Liver (tissue), 9 donors: ENCODE data around the gene THEM4. TPM values are rescaled to one million over a fixed set of nuclear protein-coding genes. Genes with fewer than 3 reads are reported as not detected.

Source experiments
- DNase-seq: peaks from one replicate; pipeline ENCODE4 v3.0.0-alpha.2; 2017; ENCODE audit warnings: low spot score
- H3K27ac ChIP-seq, 2 donors: one replicate each; pipeline ENCODE4 v1.7.0; 2013; ENCODE audit warnings: inconsistent platforms in 2 of 2, low read length in 2 of 2, control low read depth in 1 of 2, low read depth in 1 of 2, mild to moderate bottlenecking in 1 of 2
- H3K27me3 ChIP-seq, 4 donors: one replicate each; pipeline versions ENCODE4 v1.6.1 to v1.7.0; 2013; ENCODE audit warnings: low read length in 3 of 4, inconsistent platforms in 1 of 4, mild to moderate bottlenecking in 1 of 4, moderate library complexity in 1 of 4; ENCODE audit not compliant: control insufficient read depth in 4 of 4, insufficient read depth in 4 of 4
- H3K36me3 ChIP-seq, 4 donors: one replicate each; pipeline versions ENCODE4 v1.6.1 to v1.7.0; 2013; ENCODE audit warnings: low read length in 3 of 4, mild to moderate bottlenecking in 3 of 4, low read depth in 1 of 4, moderate library complexity in 1 of 4; ENCODE audit not compliant: control insufficient read depth in 4 of 4, insufficient read depth in 3 of 4
- H3K4me1 ChIP-seq, 4 donors: one replicate each; pipeline versions ENCODE4 v1.6.1 to v1.7.0; 2013; ENCODE audit warnings: low read length in 3 of 4, mild to moderate bottlenecking in 3 of 4, moderate library complexity in 1 of 4; ENCODE audit not compliant: control insufficient read depth in 4 of 4, insufficient read depth in 4 of 4
- H3K4me3 ChIP-seq, 3 donors: one replicate each; pipeline versions ENCODE4 v1.6.1 to v1.7.0; 2013; ENCODE audit warnings: low read length in 3 of 3, control low read depth in 1 of 3, low read depth in 1 of 3, mild to moderate bottlenecking in 1 of 3
- H3K9ac ChIP-seq, 2 donors: one replicate each; pipeline ENCODE4 v1.7.0; 2013; ENCODE audit warnings: low read length in 2 of 2, mild to moderate bottlenecking in 2 of 2, moderate library complexity in 2 of 2, control low read depth in 1 of 2, low read depth in 1 of 2
- H3K9me3 ChIP-seq, 4 donors: one replicate each; pipeline versions ENCODE4 v1.6.1 to v1.7.0; 2013; ENCODE audit warnings: low read length in 3 of 4; ENCODE audit not compliant: control insufficient read depth in 4 of 4
- ATF3 ChIP-seq: IDR thresholded peaks from 2 replicates; pipeline ENCODE4 v1.6.1; 2016; ENCODE audit warnings: antibody characterized with exemption
- EGR1 ChIP-seq, 2 donors: IDR thresholded peaks; 2 replicates each; pipeline ENCODE4 v1.6.1; 2016 to 2018; ENCODE audit warnings: antibody characterized with exemption in 2 of 2, low read depth in 2 of 2
- FOXA1 ChIP-seq: IDR thresholded peaks from 2 replicates; pipeline ENCODE4 v1.6.1; 2016; ENCODE audit warnings: antibody characterized with exemption
- FOXA2 ChIP-seq: IDR thresholded peaks from 2 replicates; pipeline ENCODE4 v1.6.1; 2016; ENCODE audit warnings: antibody characterized with exemption
- GABPA ChIP-seq, 2 donors: IDR thresholded peaks in 1 of 2; conservative IDR thresholded peaks in 1 of 2; 2 replicates each; pipeline ENCODE4 v1.6.1; 2016; ENCODE audit warnings: antibody characterized with exemption in 2 of 2, mild to moderate bottlenecking in 1 of 2, moderate library complexity in 1 of 2
- HNF4A ChIP-seq, 2 donors: conservative IDR thresholded peaks; 2 replicates each; pipeline ENCODE4 v1.6.1; 2016; ENCODE audit warnings: antibody characterized with exemption in 2 of 2, mild to moderate bottlenecking in 2 of 2
- HNF4G ChIP-seq: IDR thresholded peaks from 2 replicates; pipeline ENCODE4 v1.6.1; 2016; ENCODE audit warnings: antibody characterized with exemption
- JUND ChIP-seq, 2 donors: IDR thresholded peaks; 2 replicates each; pipeline ENCODE4 v1.6.1; 2016; ENCODE audit warnings: antibody characterized with exemption in 2 of 2
- NR2F2 ChIP-seq: IDR thresholded peaks from 2 replicates; pipeline ENCODE4 v1.6.1; 2016; ENCODE audit warnings: antibody characterized with exemption
- RAD21 ChIP-seq, 2 donors: IDR thresholded peaks; 2 replicates each; pipeline ENCODE4 v1.6.1; 2016; ENCODE audit warnings: antibody characterized with exemption in 2 of 2, mild to moderate bottlenecking in 2 of 2
- RXRA ChIP-seq, 2 donors: IDR thresholded peaks; 2 replicates each; pipeline ENCODE4 v1.6.1; 2017 to 2018; ENCODE audit warnings: antibody characterized with exemption in 2 of 2, mild to moderate bottlenecking in 1 of 2
- SP1 ChIP-seq: IDR thresholded peaks from 2 replicates; pipeline ENCODE4 v1.6.1; 2018; ENCODE audit warnings: antibody characterized with exemption, mild to moderate bottlenecking
- TAF1 ChIP-seq: conservative IDR thresholded peaks from 2 replicates; pipeline ENCODE4 v1.6.1; 2016; ENCODE audit warnings: antibody characterized with exemption, mild to moderate bottlenecking
- YY1 ChIP-seq: IDR thresholded peaks from 2 replicates; pipeline ENCODE4 v1.6.1; 2016; ENCODE audit warnings: antibody characterized with exemption, mild to moderate bottlenecking
- WGBS: extraction: QIAGEN DNeasy Blood & Tissue Kit; methylation state at CpG from one replicate; pipeline ENCODE4 v1.1.7; 2013; 5-methylcytosine and 5-hydroxymethylcytosine counted together
- polyA plus RNA-seq, 2 donors: library from polyadenylated mRNA; stranded (reverse) in 1 of 2; unstranded in 1 of 2; fragments of 200-250 nt in 1 of 2; fragments of >200 nt in 1 of 2; fragmentation: Nextera tagmentation in 1 of 2; extraction: Ambion mirVana in 1 of 2; gene quantifications; one replicate each; pipeline versions ENCODE4 v1.2.1 to v1.2.3, GENCODE V29; 2013 to 2015
- total RNA-seq, 2 donors: library from RNA; depleted of rRNA; stranded (reverse); fragments of >200 nt; gene quantifications; one replicate each; pipeline ENCODE4 v1.2.3, GENCODE V29; 2014
- TF ChIP-seq, protein P1 (sequence below): IDR thresholded peaks from 2 replicates; pipeline ENCODE4 v1.6.1; 2016; ENCODE audit warnings: antibody characterized with exemption, mild to moderate bottlenecking
- TF ChIP-seq, protein P2 (sequence below): IDR thresholded peaks from 2 replicates; pipeline ENCODE4 v1.6.1; 2016; ENCODE audit warnings: antibody characterized with exemption
- TF ChIP-seq, protein P3 (sequence below): IDR thresholded peaks from 2 replicates; pipeline ENCODE4 v1.6.1; 2016; ENCODE audit warnings: antibody characterized with exemption
- TF ChIP-seq, protein P4 (sequence below): fragments of 150-350 bp; IDR thresholded peaks from 2 replicates; pipeline ENCODE4 v1.5.1; 2017; ENCODE audit warnings: improper control_type of control experiment, low read depth, low read length; ENCODE audit not compliant: missing input control
- donor health status: healthy.
- donor health status: healthy.
- donor health status: healthy.
- donor health status: healthy.
- donor health status: healthy.

Gene THEM4
- total and polyA plus RNA-seq, 4 donors = 6.1 to 16.2 (median 9.8) TPM

- TF ChIP-seq, protein P1, sequence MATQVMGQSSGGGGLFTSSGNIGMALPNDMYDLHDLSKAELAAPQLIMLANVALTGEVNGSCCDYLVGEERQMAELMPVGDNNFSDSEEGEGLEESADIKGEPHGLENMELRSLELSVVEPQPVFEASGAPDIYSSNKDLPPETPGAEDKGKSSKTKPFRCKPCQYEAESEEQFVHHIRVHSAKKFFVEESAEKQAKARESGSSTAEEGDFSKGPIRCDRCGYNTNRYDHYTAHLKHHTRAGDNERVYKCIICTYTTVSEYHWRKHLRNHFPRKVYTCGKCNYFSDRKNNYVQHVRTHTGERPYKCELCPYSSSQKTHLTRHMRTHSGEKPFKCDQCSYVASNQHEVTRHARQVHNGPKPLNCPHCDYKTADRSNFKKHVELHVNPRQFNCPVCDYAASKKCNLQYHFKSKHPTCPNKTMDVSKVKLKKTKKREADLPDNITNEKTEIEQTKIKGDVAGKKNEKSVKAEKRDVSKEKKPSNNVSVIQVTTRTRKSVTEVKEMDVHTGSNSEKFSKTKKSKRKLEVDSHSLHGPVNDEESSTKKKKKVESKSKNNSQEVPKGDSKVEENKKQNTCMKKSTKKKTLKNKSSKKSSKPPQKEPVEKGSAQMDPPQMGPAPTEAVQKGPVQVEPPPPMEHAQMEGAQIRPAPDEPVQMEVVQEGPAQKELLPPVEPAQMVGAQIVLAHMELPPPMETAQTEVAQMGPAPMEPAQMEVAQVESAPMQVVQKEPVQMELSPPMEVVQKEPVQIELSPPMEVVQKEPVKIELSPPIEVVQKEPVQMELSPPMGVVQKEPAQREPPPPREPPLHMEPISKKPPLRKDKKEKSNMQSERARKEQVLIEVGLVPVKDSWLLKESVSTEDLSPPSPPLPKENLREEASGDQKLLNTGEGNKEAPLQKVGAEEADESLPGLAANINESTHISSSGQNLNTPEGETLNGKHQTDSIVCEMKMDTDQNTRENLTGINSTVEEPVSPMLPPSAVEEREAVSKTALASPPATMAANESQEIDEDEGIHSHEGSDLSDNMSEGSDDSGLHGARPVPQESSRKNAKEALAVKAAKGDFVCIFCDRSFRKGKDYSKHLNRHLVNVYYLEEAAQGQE = no peak
- no peak for TF ChIP-seq SP1
- TF ChIP-seq, protein P2, sequence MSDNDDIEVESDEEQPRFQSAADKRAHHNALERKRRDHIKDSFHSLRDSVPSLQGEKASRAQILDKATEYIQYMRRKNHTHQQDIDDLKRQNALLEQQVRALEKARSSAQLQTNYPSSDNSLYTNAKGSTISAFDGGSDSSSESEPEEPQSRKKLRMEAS = no peak
- no peak for TF ChIP-seq EGR1 (IDR thresholded peaks at IDR 0.05; ENCODE audit: low read depth in 2 of 2)
- no peak for TF ChIP-seq HNF4A (conservative IDR thresholded peaks at IDR 0.05)
- TF ChIP-seq, protein P3, sequence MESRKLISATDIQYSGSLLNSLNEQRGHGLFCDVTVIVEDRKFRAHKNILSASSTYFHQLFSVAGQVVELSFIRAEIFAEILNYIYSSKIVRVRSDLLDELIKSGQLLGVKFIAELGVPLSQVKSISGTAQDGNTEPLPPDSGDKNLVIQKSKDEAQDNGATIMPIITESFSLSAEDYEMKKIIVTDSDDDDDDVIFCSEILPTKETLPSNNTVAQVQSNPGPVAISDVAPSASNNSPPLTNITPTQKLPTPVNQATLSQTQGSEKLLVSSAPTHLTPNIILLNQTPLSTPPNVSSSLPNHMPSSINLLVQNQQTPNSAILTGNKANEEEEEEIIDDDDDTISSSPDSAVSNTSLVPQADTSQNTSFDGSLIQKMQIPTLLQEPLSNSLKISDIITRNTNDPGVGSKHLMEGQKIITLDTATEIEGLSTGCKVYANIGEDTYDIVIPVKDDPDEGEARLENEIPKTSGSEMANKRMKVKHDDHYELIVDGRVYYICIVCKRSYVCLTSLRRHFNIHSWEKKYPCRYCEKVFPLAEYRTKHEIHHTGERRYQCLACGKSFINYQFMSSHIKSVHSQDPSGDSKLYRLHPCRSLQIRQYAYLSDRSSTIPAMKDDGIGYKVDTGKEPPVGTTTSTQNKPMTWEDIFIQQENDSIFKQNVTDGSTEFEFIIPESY = no peak
- no peak for TF ChIP-seq YY1
- no peak for TF ChIP-seq HNF4G
- TF ChIP-seq RAD21 (IDR thresholded peaks at IDR 0.05) = no peak
- TF ChIP-seq FOXA2 = no peak
- no peak for TF ChIP-seq GABPA (IDR thresholded peaks at IDR 0.05 in 1 of 2, conservative IDR thresholded peaks at IDR 0.05 in 1 of 2)
- TF ChIP-seq NR2F2 = no peak
- TF ChIP-seq RXRA (IDR thresholded peaks at IDR 0.05) = no peak
- TF ChIP-seq FOXA1 = no peak
- no peak for TF ChIP-seq JUND (IDR thresholded peaks at IDR 0.05)
- TF ChIP-seq TAF1 = no peak
- TF ChIP-seq, protein P4, sequence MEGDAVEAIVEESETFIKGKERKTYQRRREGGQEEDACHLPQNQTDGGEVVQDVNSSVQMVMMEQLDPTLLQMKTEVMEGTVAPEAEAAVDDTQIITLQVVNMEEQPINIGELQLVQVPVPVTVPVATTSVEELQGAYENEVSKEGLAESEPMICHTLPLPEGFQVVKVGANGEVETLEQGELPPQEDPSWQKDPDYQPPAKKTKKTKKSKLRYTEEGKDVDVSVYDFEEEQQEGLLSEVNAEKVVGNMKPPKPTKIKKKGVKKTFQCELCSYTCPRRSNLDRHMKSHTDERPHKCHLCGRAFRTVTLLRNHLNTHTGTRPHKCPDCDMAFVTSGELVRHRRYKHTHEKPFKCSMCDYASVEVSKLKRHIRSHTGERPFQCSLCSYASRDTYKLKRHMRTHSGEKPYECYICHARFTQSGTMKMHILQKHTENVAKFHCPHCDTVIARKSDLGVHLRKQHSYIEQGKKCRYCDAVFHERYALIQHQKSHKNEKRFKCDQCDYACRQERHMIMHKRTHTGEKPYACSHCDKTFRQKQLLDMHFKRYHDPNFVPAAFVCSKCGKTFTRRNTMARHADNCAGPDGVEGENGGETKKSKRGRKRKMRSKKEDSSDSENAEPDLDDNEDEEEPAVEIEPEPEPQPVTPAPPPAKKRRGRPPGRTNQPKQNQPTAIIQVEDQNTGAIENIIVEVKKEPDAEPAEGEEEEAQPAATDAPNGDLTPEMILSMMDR = no peak
- TF ChIP-seq ATF3 = no peak
- no peaks in the 10 kb centered on the region for H3K9me3 ChIP-seq
- peak overlapping the region; percentile 76 to 85 for H3K9ac ChIP-seq
- H3K27ac ChIP-seq = peak overlapping the region; percentile 94
- no peaks in the 10 kb centered on the region for H3K27me3 ChIP-seq
- DNase-seq = no peak
- H3K4me3 ChIP-seq = peak overlapping the region; percentile 70 to 90 (median 79)
- H3K4me1 ChIP-seq = peaks cover 27 to 82% (median 74%) of the 10 kb centered on the region in 4 donors
- 31% methylated on average over 4 of the region's 4 CpGs for WGBS
- peaks cover 0 to 12% (median 4%) of the 10 kb centered on the region in 4 donors for H3K36me3 ChIP-seq
Measured at GRCh38 chr1:151831256-151831591, 78.1 kb downstream of the THEM4 start.
